GM18505 (cell line): ENCODE results near the gene CCKAR.

Experiments
- ATAC-seq: cut with Tn5 transposase; IDR thresholded peaks from one replicate; pipeline ENCODE4 v1.9.1; 2021; ENCODE audit not compliant: unreplicated experiment
- POLR2A ChIP-seq: IDR thresholded peaks from 4 replicates; pipeline ENCODE4 v1.6.1; 2011; ENCODE audit warnings: borderline replicate concordance; ENCODE audit not compliant: insufficient read depth, insufficient read length; ENCODE audit errors: extremely low read depth

The CCKAR gene, protein sequence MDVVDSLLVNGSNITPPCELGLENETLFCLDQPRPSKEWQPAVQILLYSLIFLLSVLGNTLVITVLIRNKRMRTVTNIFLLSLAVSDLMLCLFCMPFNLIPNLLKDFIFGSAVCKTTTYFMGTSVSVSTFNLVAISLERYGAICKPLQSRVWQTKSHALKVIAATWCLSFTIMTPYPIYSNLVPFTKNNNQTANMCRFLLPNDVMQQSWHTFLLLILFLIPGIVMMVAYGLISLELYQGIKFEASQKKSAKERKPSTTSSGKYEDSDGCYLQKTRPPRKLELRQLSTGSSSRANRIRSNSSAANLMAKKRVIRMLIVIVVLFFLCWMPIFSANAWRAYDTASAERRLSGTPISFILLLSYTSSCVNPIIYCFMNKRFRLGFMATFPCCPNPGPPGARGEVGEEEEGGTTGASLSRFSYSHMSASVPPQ

DNA sequence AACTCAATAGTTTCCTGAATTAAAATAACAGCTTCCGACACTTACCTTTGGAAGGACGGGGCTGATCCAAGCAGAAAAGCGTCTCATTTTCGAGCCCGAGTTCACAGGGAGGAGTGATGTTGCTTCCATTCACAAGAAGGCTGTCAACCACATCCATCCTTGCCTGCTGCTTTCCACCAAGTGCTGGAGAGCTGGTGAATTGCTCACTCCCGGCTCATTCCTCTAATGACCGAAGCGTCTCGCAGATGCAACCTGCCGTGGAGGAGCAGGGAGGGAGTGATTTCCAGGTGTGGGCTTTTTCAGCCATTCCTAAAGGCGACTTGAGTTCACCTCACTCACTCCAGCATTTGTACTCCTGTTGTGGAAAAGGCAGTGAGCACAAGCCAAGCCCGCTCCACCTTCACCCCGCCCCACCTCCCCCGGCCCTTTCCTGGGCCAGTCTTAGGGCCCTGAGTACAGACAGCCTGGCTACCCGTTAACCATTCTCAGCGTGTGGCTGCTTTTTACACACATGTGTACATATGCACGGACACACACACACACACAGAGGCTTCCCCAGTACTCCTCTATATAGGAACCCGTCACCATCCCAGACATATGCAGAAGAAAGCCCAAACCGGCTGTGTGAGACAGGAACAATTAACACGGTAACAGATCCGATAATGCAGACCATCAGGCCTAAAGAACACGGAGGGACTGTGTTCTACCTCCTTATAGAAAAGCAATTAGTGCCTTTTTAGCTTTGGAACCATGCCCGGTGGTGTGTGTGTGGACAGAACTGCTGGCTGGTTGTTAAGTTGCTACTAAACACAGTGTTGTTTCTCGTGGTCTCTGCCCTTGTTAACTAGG lies at the start of gene CCKAR:
Gene CCKAR, minus strand, starts transcription at position 374 of the 849 bp plus-strand sequence. Its CDS starts 217 bp downstream, at position 157.
- TF ChIP-seq POLR2A, result no peak
- ATAC-seq, result no peak

DNA sequence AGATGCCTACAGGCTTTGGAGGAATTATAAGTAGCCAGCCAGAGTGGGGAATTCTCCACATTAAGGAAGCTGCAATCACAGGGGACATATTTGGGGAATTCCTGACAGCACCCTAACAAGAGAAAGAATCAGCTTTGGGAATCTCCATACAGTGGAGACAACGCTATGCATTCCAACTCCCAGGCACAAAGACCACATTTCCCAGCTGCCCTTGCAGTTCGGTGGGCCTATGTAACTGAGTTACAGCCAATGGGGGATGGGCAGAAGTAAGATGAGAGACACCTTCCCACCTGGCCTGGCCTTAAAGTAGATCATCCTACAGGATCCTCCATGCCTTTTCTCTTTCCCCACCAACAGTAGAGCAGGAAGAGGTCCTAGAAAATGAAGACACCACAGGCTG lies 43.4 kb upstream of the CCKAR start:
- TF ChIP-seq POLR2A, result no peak
- no peak for ATAC-seq

DNA sequence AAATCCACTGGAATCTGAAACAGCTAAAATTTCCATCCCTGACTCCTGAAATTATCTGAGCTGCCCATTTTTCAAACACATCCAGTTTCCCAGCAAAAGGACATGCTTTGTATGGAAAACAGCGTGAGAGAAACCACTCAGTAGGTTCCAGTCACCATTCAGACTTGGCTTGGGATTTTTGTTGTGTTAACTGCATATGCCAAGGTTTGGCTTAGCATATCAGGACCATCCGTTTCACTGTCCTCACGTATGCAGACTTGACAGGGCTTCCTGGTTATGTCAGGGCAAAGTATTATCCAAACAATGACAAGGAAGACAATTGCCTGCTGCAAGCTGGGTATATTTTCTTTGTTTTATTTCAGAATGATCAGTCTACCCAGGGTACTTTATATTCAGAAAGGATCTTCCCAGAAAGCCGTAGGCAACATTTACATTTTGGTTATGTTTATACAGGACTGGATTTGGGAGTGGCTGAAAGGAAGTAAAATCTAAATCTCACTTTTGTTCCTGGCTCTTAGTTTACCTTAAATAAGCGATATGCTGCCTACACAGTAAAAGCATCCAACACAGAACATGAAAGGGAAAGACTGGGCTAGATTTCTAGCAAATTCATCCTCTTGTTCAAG lies 41.3 kb upstream of the CCKAR start:
- ATAC-seq, result no peak
- TF ChIP-seq POLR2A, result no peak

DNA sequence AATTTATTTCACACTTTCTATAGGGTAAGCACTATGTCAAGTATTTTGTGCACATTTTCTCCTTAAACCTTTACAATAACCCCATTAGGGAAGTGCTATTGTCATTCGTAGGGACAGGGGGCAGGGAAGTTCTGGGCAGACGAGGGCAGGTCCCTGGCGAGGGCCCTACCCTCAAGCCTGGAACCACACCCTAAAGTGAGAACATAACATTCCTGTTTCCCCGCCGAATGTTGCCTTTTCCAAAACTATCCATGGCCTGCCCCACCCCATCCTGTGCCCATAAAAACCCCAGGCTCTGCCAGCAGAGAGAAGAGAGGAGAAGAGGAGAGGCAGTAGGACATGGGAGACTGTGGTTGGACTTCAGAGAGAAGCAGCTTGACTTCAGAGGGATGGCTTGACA lies 39.8 kb upstream of the CCKAR start:
- no peak for TF ChIP-seq POLR2A
- no peak for ATAC-seq

DNA sequence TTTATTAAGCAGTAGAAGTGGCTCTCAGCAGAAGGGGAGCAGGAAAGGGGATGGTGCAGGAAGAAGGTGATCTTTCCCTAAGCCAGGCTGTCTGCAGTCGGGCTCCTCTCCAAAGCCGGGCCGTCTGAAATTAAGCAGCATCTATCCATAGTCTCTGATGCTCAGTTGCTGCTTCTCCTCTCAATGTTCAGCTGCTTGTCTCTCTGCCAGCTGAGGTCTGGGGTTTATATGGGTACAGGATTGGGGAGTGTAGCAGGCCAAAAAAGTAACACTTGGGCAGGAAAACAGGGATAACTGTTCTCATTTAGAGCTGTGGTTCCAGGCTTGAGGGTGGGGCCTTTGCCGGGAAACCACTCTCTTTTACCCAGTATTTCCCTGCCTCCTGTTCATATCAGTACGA lies 39.2 kb upstream of the CCKAR start:
- no peak for ATAC-seq
- no peak for TF ChIP-seq POLR2A

DNA sequence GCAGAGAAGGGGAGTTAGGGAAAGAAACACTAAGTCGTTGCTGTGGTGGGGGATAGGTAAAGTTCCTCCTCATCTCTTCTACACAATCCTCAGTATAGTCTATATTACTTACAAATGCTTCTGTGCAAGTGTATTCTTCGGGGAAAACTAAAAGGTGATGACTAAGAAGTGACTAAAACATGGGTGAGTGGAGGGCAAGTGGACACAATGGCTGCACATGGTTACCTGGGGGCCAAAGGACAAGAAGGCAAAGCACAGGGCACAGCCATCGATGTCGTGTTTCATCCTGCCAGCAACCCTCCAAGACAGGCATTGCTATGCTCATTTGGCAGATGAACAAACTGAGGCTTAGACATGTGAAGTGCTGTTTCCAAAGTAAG lies 35.5 kb upstream of the CCKAR start:
- TF ChIP-seq POLR2A, result no peak

DNA sequence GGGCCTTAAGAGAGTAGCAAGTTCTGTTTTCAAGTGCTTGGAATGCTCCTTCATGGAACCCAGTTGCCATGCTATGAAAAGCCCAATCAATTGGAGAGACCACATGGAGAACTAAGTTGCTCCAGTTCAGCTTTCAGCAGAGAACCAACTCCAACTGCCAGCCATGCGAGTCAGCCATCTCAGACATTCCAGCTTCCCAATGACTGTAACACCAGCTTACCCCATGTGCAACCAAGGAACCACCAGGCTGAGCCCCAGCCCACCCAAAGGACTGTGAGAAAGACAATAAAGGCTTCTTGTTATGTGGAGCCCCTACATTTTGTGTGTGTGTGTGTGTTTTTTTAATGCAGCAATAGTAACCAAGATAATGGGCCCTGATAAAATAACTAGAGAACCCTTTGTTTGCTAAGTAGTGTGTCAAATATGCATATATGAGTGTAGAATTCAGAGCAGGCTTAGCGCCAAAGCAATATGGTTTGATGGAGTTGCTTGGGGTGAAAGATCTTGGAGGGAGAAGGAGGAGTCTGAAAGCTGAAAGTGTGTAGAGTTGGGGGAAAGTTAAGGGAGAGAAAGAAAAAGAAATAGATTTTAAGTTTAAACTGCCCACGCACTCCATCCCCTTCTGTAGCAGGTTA lies 35.0 kb upstream of the CCKAR start:
- no peak for TF ChIP-seq POLR2A
- ATAC-seq, result no peak

More for the DNA sequence above, 35.5 kb upstream of the CCKAR start:
- ATAC-seq, result no peak

DNA sequence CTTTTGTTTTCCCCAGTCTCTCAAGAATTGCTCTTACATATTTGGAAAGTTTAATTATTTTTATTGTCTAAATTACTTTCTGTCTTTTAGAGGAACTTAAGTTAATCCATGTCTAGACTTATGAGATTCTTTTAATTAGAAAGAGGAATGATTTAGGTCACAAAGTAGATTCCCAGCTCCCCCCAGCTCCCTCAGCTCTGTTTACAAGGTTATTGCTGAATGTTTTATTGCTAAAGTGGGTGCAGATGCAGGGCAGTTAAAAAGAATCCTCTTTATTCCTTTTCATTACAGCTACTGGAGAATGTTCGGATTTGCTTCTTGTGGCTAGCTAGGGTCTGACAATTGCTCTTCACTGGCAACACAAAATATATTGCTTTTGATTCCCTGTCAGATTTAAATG lies 33.7 kb upstream of the CCKAR start:
- TF ChIP-seq POLR2A, result no peak

DNA sequence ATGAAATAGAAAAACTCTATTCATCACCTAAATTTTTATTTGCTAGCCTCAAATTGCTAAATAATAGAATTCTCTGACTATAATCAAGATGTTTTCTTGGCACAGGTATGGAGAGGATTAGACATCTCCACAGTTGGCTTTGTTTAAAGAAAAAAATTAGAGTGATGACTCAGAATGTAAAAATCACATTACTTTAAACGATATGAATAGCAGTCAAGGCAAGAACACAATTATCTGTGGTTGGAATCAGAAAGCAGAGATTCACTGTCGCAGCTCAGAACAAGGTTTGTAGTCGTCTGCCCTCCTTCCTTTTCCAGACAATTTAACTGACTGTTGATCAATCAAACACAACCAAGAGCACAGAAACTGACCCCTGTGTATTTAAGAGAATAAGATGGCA lies 32.2 kb upstream of the CCKAR start:
- no peak for ATAC-seq
- no peak for TF ChIP-seq POLR2A

More for the DNA sequence above, 33.7 kb upstream of the CCKAR start:
- ATAC-seq, result no peak

DNA sequence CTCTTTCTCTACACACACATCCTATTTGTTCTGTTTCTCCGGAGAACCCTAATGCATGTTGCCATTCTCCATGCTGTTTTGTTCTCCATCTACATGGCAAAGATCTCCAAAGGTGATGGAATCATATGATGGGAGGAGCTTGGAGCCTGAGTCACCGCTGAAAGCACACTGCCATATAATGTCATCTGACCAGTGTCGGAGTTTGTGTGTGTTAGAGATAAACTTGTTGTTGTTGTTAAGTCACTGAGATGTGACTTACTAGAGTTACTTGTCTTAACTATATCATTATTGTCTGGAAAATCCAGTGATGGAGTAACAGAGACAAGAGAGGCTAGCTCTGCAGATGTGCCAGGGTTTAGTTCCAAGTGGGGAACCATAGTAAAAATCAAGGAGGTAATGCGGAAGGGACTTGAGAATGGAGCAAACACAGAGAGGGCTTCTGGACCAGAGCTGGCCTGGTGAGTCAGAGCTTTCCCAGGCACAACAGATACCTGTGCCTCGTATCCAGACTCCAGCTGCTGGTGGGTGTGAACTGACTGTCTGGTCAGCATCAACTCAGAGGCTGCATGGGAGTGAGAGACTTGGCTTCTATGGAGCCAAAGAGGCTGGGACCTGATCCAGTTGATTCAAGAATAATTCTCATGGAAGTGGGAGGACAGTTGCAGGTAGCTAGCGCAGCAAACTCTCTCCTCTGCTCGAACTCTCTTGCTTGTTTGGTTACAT lies 30.6 kb upstream of the CCKAR start:
- no peak for TF ChIP-seq POLR2A

DNA sequence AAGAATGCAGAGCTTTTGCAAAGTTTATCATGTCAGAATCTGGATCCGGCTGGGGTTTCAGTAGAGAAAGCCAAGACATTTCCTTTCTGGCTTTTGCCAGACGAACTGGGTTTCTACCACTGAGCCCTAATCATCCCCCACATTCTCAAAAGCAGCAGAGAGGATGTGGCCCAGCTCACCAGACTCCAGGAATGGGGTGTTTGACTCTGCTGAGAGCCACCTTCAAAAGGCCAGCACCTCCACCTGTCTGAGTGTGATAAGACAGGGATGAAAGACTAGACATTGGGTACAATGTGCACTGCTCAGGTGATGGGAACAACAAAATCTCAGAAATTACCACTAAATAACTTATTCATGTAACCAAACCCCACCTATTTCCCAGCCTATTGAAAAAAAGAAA lies 25.7 kb upstream of the CCKAR start:
- ATAC-seq, result no peak
- no peak for TF ChIP-seq POLR2A

More for the DNA sequence above, 30.6 kb upstream of the CCKAR start:
- no peak for ATAC-seq

DNA sequence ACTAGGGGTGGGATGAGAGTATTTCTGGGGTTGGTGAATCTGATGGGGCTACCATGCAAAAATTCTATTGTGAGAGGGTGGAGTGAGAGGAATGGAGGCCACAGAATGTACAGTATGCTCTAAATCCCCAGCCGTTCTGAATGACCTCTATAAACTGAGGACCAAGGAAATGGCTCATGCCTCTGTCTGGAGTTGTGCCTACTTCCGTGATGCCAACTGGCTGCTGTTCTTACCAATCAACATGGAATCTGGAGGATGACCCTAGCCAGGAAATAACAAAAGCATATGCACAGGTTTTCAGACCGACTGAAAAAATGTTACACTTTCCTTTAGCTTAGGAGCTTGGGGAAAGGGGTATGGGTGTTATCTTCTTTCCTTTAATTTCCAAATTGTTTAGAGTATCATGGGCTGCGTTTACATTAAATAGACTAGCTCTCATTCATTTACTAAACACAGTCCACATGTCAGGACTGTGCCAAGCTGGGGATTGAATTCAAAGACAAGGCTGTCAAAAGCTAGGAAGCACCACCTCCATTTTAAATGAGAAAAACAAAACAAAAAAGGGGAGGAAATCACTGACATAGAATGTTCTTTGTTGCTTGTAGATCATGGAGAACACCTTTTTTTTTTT lies 20.2 kb upstream of the CCKAR start:
- ATAC-seq, result no peak
- TF ChIP-seq POLR2A, result no peak
